ENCODE data around the gene KATNA1.
A peak's percentile ranks its signal among the peaks of the same experiment; 100 is the strongest.
"Not testable (repeated sequence)": the region's sequence is repeated elsewhere in the genome, so short reads cannot be mapped to it uniquely, and the experiment has no call there.

KATNA1 gene

GRCh38 chr6:149648148-149649145, at the start of gene KATNA1:
Gene KATNA1 (minus strand): TSS chr6:149648714. CDS start chr6:149638547, 10,167 bp downstream.
- DNase-seq = peak; percentile 87

GRCh38 chr6:149698175-149698574, 49.7 kb upstream of the KATNA1 start:
- no peak for DNase-seq

GRCh38 chr6:149696901-149697300, 48.4 kb upstream of the KATNA1 start:
- DNase-seq = no peak

- no peak for DNase-seq
Observed at GRCh38 chr6:149694921-149695320, 46.4 kb upstream of the KATNA1 start.

DNA sequence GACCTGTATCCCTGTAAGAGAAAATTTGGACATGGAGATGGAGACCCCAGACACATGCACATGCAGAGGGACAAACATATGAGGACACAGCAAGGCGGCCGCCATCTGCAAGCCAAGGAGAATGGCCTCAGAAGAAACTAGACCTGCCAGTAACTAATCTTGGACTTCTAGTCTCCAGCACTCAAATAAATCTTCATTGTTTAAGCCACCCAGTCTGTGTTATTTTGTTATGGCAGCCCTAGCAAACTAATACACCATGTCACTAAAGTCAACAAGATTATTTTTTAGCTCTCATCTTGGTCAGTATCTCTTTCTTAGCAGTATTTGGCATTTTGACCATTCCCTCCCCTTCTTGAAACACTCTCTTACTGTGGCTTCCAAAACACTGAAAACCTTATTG, 42.7 kb upstream of the KATNA1 start:
- DNase-seq = no peak

GRCh38 chr6:149686230-149686629, 37.7 kb upstream of the KATNA1 start:
- no peak for DNase-seq

- no peak for DNase-seq
Observed at GRCh38 chr6:149683256-149683859, 34.8 kb upstream of the KATNA1 start.

DNA sequence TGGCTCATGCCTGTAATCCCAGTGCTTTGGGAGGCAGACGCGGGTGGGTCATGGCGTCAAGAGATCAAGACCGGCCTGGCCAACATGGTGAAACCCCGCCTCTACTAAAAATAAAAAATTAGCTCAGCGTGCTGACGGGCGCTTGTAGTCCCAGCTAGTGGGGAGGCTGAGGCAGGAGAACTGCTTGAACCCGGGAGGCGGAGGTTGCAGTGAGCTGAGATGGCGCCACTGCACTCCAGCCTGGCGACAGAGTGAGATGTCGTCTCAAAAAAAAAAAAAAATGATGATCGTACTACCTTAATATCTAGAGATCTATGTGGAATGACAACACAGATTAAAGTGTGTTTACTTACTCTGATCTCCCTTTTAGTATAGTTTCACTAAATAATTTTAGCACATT, 33.3 kb upstream of the KATNA1 start:
- not testable (repeated sequence) for DNase-seq

- DNase-seq = no peak
Observed at GRCh38 chr6:149681209-149681608, 32.7 kb upstream of the KATNA1 start.

DNA sequence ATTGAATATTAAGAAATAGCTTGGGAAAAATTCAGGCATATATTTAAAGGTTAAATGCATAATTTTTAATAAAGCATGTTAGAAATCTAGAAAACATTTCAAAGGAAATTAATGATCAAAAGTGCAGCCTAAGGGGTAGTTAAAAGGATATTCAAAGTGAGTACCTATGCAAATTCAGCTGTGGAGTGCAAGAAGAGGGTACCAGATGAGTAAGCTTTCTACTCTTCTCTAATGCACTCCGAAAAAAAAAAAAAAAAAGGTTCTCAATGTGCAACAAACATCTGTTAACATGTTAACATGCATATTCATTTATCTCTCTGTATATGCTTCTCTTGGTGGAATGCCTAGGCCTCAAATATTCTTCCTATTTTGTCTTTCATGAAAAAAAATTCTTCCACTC, 32.0 kb upstream of the KATNA1 start:
- no peak for DNase-seq

DNA sequence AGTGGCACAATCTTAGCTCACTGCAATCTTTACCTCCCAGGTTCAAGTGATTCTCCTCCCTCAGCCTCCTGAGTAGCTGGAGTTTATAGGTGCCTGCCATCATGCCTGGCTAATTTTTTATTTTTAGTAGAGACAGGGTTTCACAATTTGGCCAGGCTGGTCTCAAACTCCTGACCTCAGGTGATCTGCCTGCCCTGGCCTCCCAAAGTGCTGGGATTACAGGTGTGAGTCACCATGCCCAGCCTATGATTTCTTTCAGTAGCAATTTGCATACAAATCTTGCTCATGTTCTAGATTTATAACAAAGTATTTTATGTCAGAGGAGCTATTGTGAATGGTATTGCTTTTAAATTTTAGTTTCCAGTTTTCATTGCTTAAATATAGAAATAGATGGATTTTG, 23.8 kb upstream of the KATNA1 start:
- DNase-seq = not testable (repeated sequence)

DNA sequence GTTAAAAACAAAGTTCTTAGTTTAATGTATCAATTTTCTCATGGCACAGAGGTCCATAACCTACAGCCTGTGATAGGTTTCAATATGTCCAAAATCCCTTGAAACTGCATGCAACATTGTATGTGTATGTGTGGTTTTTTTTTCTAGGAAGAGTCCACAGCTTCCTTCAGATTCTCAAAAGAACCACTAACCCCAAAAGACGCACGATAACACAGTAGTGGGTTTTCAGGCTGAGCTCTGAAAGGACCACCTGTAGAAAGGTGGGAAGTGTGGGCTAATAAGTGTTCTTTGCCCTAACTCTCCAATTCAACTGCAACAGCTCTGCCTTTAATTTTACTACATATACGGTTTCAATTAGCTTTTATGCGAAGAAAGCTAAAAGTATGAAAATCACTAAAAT, 11.5 kb upstream of the KATNA1 start:
- DNase-seq = no peak

DNA sequence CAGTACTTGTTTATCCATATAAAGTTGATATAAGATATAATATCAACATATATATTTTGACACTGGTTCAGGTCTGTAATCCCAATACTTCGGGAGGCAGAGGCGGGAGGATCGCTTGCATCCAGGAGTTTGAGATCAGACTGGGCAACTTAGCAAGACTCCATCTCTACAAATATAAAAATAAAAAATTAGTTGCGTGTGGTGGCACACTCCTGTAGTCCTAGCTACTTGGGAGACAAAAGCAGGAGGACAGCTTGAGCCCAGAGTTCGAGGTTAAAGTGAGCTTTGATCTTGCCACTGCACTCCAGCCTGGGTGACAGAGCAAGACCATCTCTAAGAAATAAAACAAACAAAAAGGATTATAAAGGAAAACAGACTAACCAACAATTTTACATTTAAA, 8.9 kb upstream of the KATNA1 start:
- DNase-seq = no peak

- DNase-seq = no peak
Observed at GRCh38 chr6:149651056-149651455, 2.5 kb upstream of the KATNA1 start.

DNA sequence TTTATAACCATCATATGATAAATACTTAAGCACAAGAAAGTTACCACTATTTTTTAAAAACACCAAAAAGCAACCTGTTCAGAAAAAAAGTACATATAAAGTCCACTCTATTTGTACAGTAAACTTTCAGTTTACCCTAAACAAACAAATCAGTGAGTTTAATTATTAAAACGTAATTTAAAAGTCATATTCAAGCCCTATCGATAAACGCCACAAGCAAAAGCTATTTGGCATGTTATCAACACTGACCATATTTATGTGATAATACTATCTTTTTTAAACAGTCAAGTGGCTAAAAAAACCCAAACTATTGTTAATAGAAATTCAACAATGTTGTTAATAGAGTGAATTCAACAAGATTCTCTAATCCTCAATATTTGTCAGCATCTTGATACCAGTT, 1.9 kb downstream of the KATNA1 start:
- DNase-seq = no peak

DNA sequence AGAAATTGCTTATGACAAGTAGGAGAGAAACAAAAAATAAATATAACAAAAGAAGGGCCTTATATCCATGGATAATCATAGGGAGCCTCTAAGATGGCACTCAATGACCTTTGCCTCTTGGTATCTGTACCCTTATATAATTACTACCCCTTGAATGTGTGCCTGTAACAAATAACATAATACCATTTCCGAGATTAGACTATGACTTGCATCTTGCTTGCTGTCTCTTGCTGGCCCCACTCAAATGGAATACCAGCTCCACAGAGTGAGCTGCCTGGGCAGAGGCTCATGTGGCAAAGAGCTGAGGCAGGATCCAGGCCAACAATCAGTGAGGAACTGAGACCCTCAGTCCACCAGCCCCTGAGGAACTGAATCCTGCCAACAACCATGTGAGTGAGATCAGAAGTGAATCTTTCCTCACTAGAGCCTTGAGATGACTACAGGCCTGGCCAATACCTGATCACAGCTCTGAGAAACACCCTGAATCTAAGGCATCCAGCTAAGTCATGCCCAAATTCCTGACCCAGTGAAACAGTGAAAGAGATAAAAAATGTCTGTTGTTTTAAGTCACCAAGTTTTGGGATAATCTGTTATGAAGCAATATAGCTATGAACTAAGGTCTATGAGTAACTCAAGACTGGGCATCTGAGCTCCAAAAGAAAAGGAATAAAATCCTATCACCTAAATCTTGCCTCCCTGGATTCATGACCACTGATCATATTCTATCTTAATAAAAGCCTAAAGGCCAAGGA, 5.5 kb downstream of the KATNA1 start:
- DNase-seq = no peak

GRCh38 chr6:149636124-149636523, 12.4 kb downstream of the KATNA1 start:
- no peak for DNase-seq

DNA sequence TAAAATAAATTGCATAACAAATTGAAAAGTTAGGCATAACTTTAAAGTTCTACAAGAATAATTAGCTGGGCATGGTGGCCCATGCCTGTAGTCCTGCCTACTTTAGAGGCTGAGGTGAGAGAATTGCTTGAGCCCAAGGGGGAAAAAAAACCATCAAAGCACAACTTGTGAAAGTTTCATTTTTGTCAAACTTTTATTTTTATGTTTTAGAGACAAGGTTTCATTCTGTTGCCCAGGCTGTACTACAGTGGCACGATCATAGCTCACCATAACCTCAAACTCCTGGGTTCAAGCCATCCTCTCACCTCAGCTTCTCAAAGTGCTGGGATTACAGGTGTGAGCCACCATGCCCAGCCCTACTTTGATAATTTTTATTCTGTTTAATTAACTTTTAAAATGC, 14.2 kb downstream of the KATNA1 start:
- no peak for DNase-seq

DNA sequence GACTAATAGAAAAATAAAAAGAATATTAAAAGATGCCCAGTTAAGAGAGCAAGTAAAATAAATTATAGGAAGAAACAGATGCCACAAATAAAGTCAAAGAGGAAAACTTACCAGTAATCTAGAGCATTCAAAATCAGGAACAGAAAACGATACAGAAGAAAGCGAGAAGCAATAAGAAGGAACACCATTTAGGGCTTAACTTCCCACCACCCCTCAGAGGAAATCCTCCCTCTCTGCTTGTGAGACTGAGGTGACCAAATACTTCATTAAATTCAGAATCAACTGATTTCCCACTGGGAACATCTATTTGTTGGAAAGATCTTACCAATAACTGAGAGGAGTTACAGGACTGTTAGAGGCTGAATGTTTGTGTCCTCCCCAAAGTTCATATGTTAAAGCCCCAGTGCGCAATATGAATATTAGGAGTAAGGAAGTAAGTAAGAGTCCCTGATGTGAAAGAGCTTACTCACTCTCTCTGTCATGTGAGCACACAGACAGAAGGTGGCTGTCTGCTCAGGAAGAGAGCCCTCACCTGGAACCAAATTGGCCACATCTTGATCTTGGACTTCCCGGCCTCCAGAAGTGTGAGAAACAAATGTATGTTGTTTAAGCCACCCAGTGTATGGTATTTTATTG, 19.5 kb downstream of the KATNA1 start:
- DNase-seq = no peak

DNA sequence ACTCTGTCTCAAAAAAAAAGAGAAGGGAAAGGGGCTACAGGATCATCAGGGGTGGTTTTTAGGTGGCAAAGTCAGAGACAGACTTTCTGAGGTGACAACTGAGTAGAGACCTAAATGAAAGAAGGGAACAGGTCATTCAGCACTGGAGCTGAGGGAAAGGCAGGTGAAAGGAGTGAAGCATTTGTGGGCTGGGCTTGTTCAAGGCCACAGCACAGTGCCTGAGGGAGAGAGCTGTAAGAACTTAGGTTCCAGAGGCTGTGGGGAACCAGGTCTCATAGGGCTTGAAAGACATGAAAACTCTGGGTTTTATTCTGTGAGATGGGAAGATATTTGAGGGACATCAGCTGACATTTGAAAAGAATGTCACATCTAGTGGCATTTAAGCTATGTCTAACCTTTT, 20.8 kb downstream of the KATNA1 start:
- DNase-seq = no peak

- no peak for DNase-seq
Observed at GRCh38 chr6:149615805-149616204, 32.7 kb downstream of the KATNA1 start.

DNA sequence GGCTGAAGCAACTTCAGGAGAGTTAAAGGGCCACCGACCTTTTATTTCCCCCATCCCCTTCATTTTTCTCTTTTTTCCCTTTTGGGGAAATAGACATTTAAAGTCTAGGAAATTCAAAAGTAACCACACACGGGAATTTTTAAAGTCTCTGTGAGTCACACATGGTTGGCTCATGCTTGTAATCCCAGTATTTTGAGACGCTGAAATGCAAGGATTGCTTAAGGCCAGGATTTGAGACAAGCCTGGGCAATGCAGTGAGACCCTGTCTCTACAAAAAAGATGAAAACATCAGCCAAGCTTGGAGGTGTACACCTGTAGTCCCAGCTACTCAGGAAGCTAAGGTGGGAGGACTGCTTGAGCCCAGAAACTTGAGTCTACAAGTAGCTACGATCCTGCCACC, 34.2 kb downstream of the KATNA1 start:
- DNase-seq = no peak

DNA sequence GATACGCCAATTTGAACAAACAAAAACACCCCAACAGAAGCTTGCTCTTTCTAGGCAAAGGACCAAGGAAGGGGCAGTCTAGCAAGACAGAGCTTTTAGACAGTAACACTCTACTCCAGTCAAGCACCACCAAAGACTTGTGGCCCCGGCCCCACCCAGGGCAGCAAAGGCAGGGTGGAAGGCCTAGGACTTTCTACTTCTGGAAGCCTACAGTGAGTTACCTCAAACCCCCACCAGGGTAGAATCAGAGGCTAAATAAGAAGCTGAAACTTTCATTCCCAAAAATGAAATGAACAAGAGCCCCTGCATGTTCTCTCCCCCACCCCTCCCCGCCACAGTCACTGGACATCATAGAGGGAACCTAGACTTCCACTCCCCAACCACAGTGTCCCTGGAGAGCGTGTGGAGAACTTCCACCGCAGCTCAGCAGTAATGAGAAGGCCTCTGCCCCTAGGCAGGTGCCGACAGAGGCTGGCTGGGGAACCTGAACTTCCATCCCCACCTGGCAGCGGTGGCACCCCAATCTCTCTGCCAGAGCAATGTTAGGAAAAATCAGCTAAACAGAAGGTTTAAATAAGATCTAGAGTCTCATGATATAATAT, 40.0 kb downstream of the KATNA1 start:
- no peak for DNase-seq
